SK-N-SH treated with all-trans-retinoic acid at 6 μM for 48 hours (cell line): ENCODE results near the gene MET.

Experiments
- ARNTL ChIP-seq: fragments of 450-650 bp; formaldehyde crosslinking; IDR thresholded peaks from 2 replicates; pipeline ENCODE4 v1.5.0; 2020; ENCODE audit warnings: low read depth, mild to moderate bottlenecking, moderate library complexity, borderline replicate concordance
- BACH2 ChIP-seq: fragments of 250-450 bp; sonication (Bioruptor Pico); IDR thresholded peaks from 2 replicates; pipeline ENCODE4 v1.9.0; 2021; ENCODE audit warnings: mild to moderate bottlenecking, borderline replicate concordance
- CREB5 ChIP-seq: fragments of 250-450 bp; sonication (Bioruptor Pico); IDR thresholded peaks from 2 replicates; pipeline ENCODE4 v1.5.1; 2020; ENCODE audit warnings: low read depth, mild to moderate bottlenecking, moderate library complexity
- GLIS3 ChIP-seq: fragments of 250-450 bp; sonication (Bioruptor Pico); IDR thresholded peaks from 2 replicates; pipeline ENCODE4 v1.5.0; 2020; ENCODE audit warnings: mild to moderate bottlenecking, moderate library complexity
- ISL1 ChIP-seq: fragments of 250-450 bp; sonication (Bioruptor Pico); IDR thresholded peaks from 2 replicates; pipeline ENCODE4 v2.1.2; 2022; ENCODE audit warnings: mild to moderate bottlenecking, moderate library complexity
- PATZ1 ChIP-seq: fragments of 250-450 bp; sonication (Bioruptor Pico); IDR thresholded peaks from 2 replicates; pipeline ENCODE4 v1.8.0; 2020; ENCODE audit warnings: mild to moderate bottlenecking, moderate library complexity, borderline replicate concordance
- POU6F1 ChIP-seq: fragments of 250-450 bp; sonication (Bioruptor Pico); IDR thresholded peaks from 2 replicates; pipeline ENCODE4 v1.8.0; 2021; ENCODE audit warnings: low read depth, mild to moderate bottlenecking, moderate library complexity, borderline replicate concordance
- SNAI2 ChIP-seq: fragments of 250-450 bp; sonication (Bioruptor Pico); IDR thresholded peaks from 2 replicates; pipeline ENCODE4 v1.5.0; 2020; ENCODE audit warnings: mild to moderate bottlenecking, moderate library complexity
- TOX ChIP-seq: fragments of 250-450 bp; sonication (Bioruptor Pico); IDR thresholded peaks from 2 replicates; pipeline ENCODE4 v1.8.0; 2021; ENCODE audit warnings: mild to moderate bottlenecking, moderate library complexity, borderline replicate concordance
- ZFP30 ChIP-seq: fragments of 450-650 bp; formaldehyde crosslinking; IDR thresholded peaks from 2 replicates; pipeline ENCODE4 v1.5.0; 2022; ENCODE audit warnings: mild to moderate bottlenecking, moderate library complexity
- ZNF565 ChIP-seq: fragments of 450-650 bp; formaldehyde crosslinking; conservative IDR thresholded peaks from 2 replicates; pipeline ENCODE4 v1.5.0; 2020; ENCODE audit warnings: low read depth, mild to moderate bottlenecking, moderate library complexity

GRCh38 chr7:116647290-116647689, 24.7 kb upstream of the MET start:
- TF ChIP-seq TOX (CRISPR knock-in tag) = no peak
- no peak for TF ChIP-seq ZFP30
- no peak for TF ChIP-seq SNAI2 (CRISPR knock-in tag)
- TF ChIP-seq ARNTL (CRISPR knock-in tag) = no peak
- no peak for TF ChIP-seq ISL1 (CRISPR knock-in tag)
- TF ChIP-seq GLIS3 (CRISPR knock-in tag) = no peak
- TF ChIP-seq ZNF565 (CRISPR knock-in tag) = no peak
- no peak for TF ChIP-seq PATZ1 (CRISPR knock-in tag)
- no peak for TF ChIP-seq POU6F1 (CRISPR knock-in tag)
- TF ChIP-seq BACH2 (CRISPR knock-in tag) = no peak
- no peak for TF ChIP-seq CREB5 (CRISPR knock-in tag)
